ENCODE results near the gene ANKRD40. TPM values are rescaled to one million over a fixed set of nuclear protein-coding genes. Genes with fewer than 3 reads are reported as not detected.

ANKRD40 gene
- total and polyA plus RNA-seq, 9 of the 15 experiments (the other 6 are each of a cell fraction or from before 2014, with no cell fraction given), result 9.0 to 28.9 (median 27.7) TPM

DNA sequence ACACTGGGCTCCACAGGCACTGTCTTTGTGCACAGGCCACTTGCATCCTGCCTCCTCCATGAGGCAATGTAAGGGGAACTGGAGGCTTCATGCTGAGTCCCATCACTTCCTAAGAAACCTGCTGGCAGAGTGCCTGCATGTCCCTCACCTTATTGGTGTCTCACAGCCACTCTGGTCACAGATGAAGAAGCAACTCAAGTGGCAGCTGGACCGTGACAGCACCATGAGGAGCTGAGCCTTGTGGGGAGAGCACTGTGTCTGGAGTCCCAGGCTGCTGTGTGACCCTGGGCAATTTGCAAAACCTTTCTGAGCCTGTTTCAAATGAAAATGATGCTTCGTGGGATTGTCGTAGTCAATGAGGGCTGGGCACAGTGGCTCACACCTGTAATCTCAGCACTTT, 19.5 kb downstream of the ANKRD40 start (continued):
- TF ChIP-seq, protein P1, sequence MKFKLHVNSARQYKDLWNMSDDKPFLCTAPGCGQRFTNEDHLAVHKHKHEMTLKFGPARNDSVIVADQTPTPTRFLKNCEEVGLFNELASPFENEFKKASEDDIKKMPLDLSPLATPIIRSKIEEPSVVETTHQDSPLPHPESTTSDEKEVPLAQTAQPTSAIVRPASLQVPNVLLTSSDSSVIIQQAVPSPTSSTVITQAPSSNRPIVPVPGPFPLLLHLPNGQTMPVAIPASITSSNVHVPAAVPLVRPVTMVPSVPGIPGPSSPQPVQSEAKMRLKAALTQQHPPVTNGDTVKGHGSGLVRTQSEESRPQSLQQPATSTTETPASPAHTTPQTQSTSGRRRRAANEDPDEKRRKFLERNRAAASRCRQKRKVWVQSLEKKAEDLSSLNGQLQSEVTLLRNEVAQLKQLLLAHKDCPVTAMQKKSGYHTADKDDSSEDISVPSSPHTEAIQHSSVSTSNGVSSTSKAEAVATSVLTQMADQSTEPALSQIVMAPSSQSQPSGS (CRISPR knock-in tag; IDR thresholded peaks at IDR 0.05), result no peak
- TF ChIP-seq ZBTB33 (CRISPR knock-in tag; IDR thresholded peaks at IDR 0.05) (no peak), KDM1A (IDR thresholded peaks at IDR 0.05) (peak; percentile 74 to 83), ZKSCAN8 (CRISPR knock-in tag; IDR thresholded peaks at IDR 0.05) (no peak), MAX (CRISPR knock-in tag; IDR thresholded peaks at IDR 0.05) (peak; percentile 31; the same call in 1 of the 2 replicates), CHD4 (IDR thresholded peaks at IDR 0.05; ENCODE audit: insufficient read depth, insufficient replicate concordance, low read depth, low read length, poor library complexity, severe bottlenecking) (peak; percentile 34), PHF20 (IDR thresholded peaks at IDR 0.05; ENCODE audit: partially characterized antibody) (peak; percentile 44), CBX1 (IDR thresholded peaks at IDR 0.05; ENCODE audit: low read depth) (peak; percentile 83; the same call in 1 of the 2 replicates), FOXJ2 (tag; IDR thresholded peaks at IDR 0.05) (no peak), ZFP36 (IDR thresholded peaks at IDR 0.05; ENCODE audit: low read depth, low read length, partially characterized antibody) (peak; percentile 66), CBX3 (IDR thresholded peaks at IDR 0.05; ENCODE audit: borderline replicate concordance in 1 of 2, low read length in 2 of 2) (peak in 1 of 2 experiments; percentile 28; a peak in 1 of 3 replicates)
- TF ChIP-seq, protein P2, sequence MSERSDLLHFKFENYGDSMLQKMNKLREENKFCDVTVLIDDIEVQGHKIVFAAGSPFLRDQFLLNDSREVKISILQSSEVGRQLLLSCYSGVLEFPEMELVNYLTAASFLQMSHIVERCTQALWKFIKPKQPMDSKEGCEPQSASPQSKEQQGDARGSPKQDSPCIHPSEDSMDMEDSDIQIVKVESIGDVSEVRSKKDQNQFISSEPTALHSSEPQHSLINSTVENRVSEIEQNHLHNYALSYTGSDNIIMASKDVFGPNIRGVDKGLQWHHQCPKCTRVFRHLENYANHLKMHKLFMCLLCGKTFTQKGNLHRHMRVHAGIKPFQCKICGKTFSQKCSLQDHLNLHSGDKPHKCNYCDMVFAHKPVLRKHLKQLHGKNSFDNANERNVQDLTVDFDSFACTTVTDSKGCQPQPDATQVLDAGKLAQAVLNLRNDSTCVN (CRISPR knock-in tag; IDR thresholded peaks at IDR 0.05), result no peak
- TF ChIP-seq, protein P3, sequence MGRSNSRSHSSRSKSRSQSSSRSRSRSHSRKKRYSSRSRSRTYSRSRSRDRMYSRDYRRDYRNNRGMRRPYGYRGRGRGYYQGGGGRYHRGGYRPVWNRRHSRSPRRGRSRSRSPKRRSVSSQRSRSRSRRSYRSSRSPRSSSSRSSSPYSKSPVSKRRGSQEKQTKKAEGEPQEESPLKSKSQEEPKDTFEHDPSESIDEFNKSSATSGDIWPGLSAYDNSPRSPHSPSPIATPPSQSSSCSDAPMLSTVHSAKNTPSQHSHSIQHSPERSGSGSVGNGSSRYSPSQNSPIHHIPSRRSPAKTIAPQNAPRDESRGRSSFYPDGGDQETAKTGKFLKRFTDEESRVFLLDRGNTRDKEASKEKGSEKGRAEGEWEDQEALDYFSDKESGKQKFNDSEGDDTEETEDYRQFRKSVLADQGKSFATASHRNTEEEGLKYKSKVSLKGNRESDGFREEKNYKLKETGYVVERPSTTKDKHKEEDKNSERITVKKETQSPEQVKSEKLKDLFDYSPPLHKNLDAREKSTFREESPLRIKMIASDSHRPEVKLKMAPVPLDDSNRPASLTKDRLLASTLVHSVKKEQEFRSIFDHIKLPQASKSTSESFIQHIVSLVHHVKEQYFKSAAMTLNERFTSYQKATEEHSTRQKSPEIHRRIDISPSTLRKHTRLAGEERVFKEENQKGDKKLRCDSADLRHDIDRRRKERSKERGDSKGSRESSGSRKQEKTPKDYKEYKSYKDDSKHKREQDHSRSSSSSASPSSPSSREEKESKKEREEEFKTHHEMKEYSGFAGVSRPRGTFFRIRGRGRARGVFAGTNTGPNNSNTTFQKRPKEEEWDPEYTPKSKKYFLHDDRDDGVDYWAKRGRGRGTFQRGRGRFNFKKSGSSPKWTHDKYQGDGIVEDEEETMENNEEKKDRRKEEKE (IDR thresholded peaks at IDR 0.05; ENCODE audit: borderline replicate concordance in 1 of 2, control insufficient read depth in 1 of 2, low read depth in 2 of 2, low read length in 1 of 2), result no peak
- TF ChIP-seq, protein P4, sequence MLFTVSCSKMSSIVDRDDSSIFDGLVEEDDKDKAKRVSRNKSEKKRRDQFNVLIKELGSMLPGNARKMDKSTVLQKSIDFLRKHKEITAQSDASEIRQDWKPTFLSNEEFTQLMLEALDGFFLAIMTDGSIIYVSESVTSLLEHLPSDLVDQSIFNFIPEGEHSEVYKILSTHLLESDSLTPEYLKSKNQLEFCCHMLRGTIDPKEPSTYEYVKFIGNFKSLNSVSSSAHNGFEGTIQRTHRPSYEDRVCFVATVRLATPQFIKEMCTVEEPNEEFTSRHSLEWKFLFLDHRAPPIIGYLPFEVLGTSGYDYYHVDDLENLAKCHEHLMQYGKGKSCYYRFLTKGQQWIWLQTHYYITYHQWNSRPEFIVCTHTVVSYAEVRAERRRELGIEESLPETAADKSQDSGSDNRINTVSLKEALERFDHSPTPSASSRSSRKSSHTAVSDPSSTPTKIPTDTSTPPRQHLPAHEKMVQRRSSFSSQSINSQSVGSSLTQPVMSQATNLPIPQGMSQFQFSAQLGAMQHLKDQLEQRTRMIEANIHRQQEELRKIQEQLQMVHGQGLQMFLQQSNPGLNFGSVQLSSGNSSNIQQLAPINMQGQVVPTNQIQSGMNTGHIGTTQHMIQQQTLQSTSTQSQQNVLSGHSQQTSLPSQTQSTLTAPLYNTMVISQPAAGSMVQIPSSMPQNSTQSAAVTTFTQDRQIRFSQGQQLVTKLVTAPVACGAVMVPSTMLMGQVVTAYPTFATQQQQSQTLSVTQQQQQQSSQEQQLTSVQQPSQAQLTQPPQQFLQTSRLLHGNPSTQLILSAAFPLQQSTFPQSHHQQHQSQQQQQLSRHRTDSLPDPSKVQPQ (CRISPR knock-in tag; IDR thresholded peaks at IDR 0.05; ENCODE audit: borderline replicate concordance), result no peak
